ENCODE data around the gene GP1BB. TPM values are rescaled to one million over a fixed set of nuclear protein-coding genes. Genes with fewer than 3 reads are reported as not detected.
"Not testable (repeated sequence)": the region's sequence is repeated elsewhere in the genome, so short reads cannot be mapped to it uniquely, and the experiment has no call there.

Gene GP1BB
- 1.6 TPM for total RNA-seq
- polyA plus RNA-seq, result 2.2 TPM

- no peak within 1 kb of the TSS for H3K27ac ChIP-seq (ENCODE audit: low read depth)
- H3K4me1 ChIP-seq (ENCODE audit: insufficient read depth), result no peaks in the 10 kb centered on the region
- H3K4me3 ChIP-seq (ENCODE audit: low read depth, low read length), result peak within 1 kb of the TSS; percentile 10
- no peak for DNase-seq (ENCODE audit: extremely low spot score)
- no peaks in the 10 kb centered on the region for H3K36me3 ChIP-seq (ENCODE audit: insufficient read depth)
- WGBS, result 27% methylated on average over 80 of the region's 80 CpGs
Measured at GRCh38 chr22:19723232-19723982, at the start of gene GP1BB. Gene GP1BB (plus strand): TSS chr22:19723539. CDS start chr22:19723570, 31 bp downstream.

GRCh38 chr22:19673660-19674059 lies 49.7 kb upstream of the GP1BB start:
- Histone ChIP-seq H3K4me3 (ENCODE audit: low read depth, low read length) (no peak overlapping the region), H3K36me3 (ENCODE audit: insufficient read depth) (no peaks in the 10 kb centered on the region), H3K4me1 (ENCODE audit: insufficient read depth) (no peaks in the 10 kb centered on the region), H3K27ac (ENCODE audit: low read depth) (no peak overlapping the region)
- 73% methylated on average over 4 of the region's 4 CpGs for WGBS
- DNase-seq (ENCODE audit: extremely low spot score), result no peak

- no peak overlapping the region for H3K4me3 ChIP-seq (ENCODE audit: low read depth, low read length)
- DNase-seq (ENCODE audit: extremely low spot score), result no peak
- H3K36me3 ChIP-seq (ENCODE audit: insufficient read depth), result no peaks in the 10 kb centered on the region
- 61% methylated on average over 11 of the region's 11 CpGs for WGBS
- H3K27ac ChIP-seq (ENCODE audit: low read depth), result no peak overlapping the region
- H3K4me1 ChIP-seq (ENCODE audit: insufficient read depth), result no peaks in the 10 kb centered on the region
Measured at GRCh38 chr22:19674129-19674928, 49.0 kb upstream of the GP1BB start.

- H3K36me3 ChIP-seq (ENCODE audit: insufficient read depth), result no peaks in the 10 kb centered on the region
- 66% methylated on average over 10 of the region's 10 CpGs for WGBS
- H3K27ac ChIP-seq (ENCODE audit: low read depth), result no peak overlapping the region
- no peak for DNase-seq (ENCODE audit: extremely low spot score)
- H3K4me3 ChIP-seq (ENCODE audit: low read depth, low read length), result no peak overlapping the region
- H3K4me1 ChIP-seq (ENCODE audit: insufficient read depth), result no peaks in the 10 kb centered on the region
Measured at GRCh38 chr22:19674929-19675253, 48.4 kb upstream of the GP1BB start.

- H3K36me3 ChIP-seq (ENCODE audit: insufficient read depth), result no peaks in the 10 kb centered on the region
- 86% methylated on average over 7 of the region's 7 CpGs for WGBS
- no peak overlapping the region for H3K27ac ChIP-seq (ENCODE audit: low read depth)
- DNase-seq (ENCODE audit: extremely low spot score), result no peak
- no peaks in the 10 kb centered on the region for H3K4me1 ChIP-seq (ENCODE audit: insufficient read depth)
- H3K4me3 ChIP-seq (ENCODE audit: low read depth, low read length), result no peak overlapping the region
Measured at GRCh38 chr22:19675428-19675827, 47.9 kb upstream of the GP1BB start.

GRCh38 chr22:19676437-19676836 lies 46.9 kb upstream of the GP1BB start:
- not testable (repeated sequence) for H3K27ac ChIP-seq (ENCODE audit: low read depth); DNase-seq (ENCODE audit: extremely low spot score); H3K4me3 ChIP-seq (ENCODE audit: low read depth, low read length); H3K36me3 ChIP-seq (ENCODE audit: insufficient read depth); H3K4me1 ChIP-seq (ENCODE audit: insufficient read depth)
- WGBS, result 79% methylated on average over 1 of the region's 1 CpG

- no peaks in the 10 kb centered on the region for H3K36me3 ChIP-seq (ENCODE audit: insufficient read depth)
- DNase-seq (ENCODE audit: extremely low spot score), result no peak
- no peaks in the 10 kb centered on the region for H3K4me1 ChIP-seq (ENCODE audit: insufficient read depth)
- H3K27ac ChIP-seq (ENCODE audit: low read depth), result no peak overlapping the region
- WGBS, result 42% methylated on average over 11 of the region's 11 CpGs
- H3K4me3 ChIP-seq (ENCODE audit: low read depth, low read length), result no peak overlapping the region
Measured at GRCh38 chr22:19678949-19679521, 44.3 kb upstream of the GP1BB start.

- no peak for DNase-seq (ENCODE audit: extremely low spot score)
- no peaks in the 10 kb centered on the region for H3K36me3 ChIP-seq (ENCODE audit: insufficient read depth)
- WGBS, result 34% methylated on average over 14 of the region's 14 CpGs
- H3K4me1 ChIP-seq (ENCODE audit: insufficient read depth), result no peaks in the 10 kb centered on the region
- H3K4me3 ChIP-seq (ENCODE audit: low read depth, low read length), result no peak overlapping the region
- H3K27ac ChIP-seq (ENCODE audit: low read depth), result no peak overlapping the region
Measured at GRCh38 chr22:19679522-19680101, 43.7 kb upstream of the GP1BB start.

GRCh38 chr22:19680287-19680881 lies 43.0 kb upstream of the GP1BB start:
- Histone ChIP-seq H3K4me3 (ENCODE audit: low read depth, low read length) (no peak overlapping the region), H3K36me3 (ENCODE audit: insufficient read depth) (no peaks in the 10 kb centered on the region), H3K27ac (ENCODE audit: low read depth) (no peak overlapping the region), H3K4me1 (ENCODE audit: insufficient read depth) (no peaks in the 10 kb centered on the region)
- no peak for DNase-seq (ENCODE audit: extremely low spot score)
- 91% methylated on average over 16 of the region's 16 CpGs for WGBS

GRCh38 chr22:19680911-19681862 lies 42.2 kb upstream of the GP1BB start:
- H3K4me3 ChIP-seq (ENCODE audit: low read depth, low read length), result no peak overlapping the region
- H3K36me3 ChIP-seq (ENCODE audit: insufficient read depth), result no peaks in the 10 kb centered on the region
- DNase-seq (ENCODE audit: extremely low spot score), result no peak
- H3K27ac ChIP-seq (ENCODE audit: low read depth), result no peak overlapping the region
- 86% methylated on average over 11 of the region's 11 CpGs for WGBS
- H3K4me1 ChIP-seq (ENCODE audit: insufficient read depth), result no peaks in the 10 kb centered on the region

GRCh38 chr22:19681863-19682245 lies 41.5 kb upstream of the GP1BB start:
- no peaks in the 10 kb centered on the region for H3K4me1 ChIP-seq (ENCODE audit: insufficient read depth)
- no peaks in the 10 kb centered on the region for H3K36me3 ChIP-seq (ENCODE audit: insufficient read depth)
- H3K27ac ChIP-seq (ENCODE audit: low read depth), result no peak overlapping the region
- DNase-seq (ENCODE audit: extremely low spot score), result no peak
- WGBS, result 86% methylated on average over 6 of the region's 6 CpGs
- H3K4me3 ChIP-seq (ENCODE audit: low read depth, low read length), result no peak overlapping the region

GRCh38 chr22:19686946-19687345 lies 36.4 kb upstream of the GP1BB start:
- Histone ChIP-seq H3K27ac (ENCODE audit: low read depth) (no peak overlapping the region), H3K4me1 (ENCODE audit: insufficient read depth) (no peaks in the 10 kb centered on the region), H3K36me3 (ENCODE audit: insufficient read depth) (no peaks in the 10 kb centered on the region), H3K4me3 (ENCODE audit: low read depth, low read length) (no peak overlapping the region)
- WGBS, result 85% methylated on average over 7 of the region's 7 CpGs
- no peak for DNase-seq (ENCODE audit: extremely low spot score)
